Inferior parietal cortex (tissue), 1 donor: ENCODE measurements around the gene DLG5.
A peak's percentile ranks its signal among the peaks of the same experiment; 100 is the strongest.

ENCODE experiments used
- DNase-seq: peaks from one replicate; pipeline ENCODE4 v3.0.0-alpha.2; 2016; ENCODE audit errors: extremely low spot score

DLG5 gene

DNA sequence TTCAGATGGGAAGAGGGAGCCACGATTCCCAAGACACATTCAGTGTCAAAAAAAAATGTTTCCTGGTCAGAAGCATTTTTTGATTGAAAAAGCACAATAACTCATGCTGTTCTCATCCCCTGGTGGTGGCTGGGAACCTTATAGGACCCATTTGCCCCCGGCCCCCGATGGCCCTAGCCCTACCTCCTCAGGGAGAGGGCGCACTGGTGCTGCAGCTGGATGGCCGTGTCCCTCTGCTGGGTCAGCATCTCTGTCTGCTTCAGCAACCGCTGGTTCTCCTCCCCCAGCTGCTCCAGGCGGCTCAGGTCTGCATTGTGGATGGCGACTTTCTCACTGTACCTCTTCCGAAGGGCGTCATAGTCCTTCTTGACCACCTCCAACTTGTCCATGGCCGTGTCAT is 83.3 kb downstream of the DLG5 start:
- no peak for DNase-seq

DNA sequence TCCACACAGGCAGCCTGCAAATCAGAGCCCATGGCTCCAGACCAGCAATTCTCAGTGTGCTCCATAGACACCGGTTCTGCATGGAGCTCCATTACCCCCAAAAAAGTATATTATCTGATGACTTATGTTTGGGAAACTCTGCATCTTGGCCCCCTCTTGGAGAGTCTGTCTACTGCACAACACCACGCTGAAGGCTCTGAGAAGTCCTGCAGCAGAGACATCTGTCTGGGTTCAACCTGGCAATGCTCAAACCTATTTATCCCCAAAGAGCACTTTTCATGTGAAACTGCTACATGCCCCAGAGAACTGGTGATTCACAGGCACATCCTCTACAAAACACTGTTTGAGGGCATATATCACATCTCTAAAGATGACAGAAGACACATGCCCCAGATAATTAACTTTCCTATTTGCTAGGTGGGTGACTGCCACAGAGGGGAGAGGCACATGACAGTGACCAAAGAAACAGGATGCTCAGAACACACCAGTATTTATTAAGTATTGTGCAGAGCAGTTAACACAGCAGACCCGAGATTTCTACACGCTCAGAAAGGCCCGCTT is 83.8 kb downstream of the DLG5 start:
- no peak for DNase-seq

DNA sequence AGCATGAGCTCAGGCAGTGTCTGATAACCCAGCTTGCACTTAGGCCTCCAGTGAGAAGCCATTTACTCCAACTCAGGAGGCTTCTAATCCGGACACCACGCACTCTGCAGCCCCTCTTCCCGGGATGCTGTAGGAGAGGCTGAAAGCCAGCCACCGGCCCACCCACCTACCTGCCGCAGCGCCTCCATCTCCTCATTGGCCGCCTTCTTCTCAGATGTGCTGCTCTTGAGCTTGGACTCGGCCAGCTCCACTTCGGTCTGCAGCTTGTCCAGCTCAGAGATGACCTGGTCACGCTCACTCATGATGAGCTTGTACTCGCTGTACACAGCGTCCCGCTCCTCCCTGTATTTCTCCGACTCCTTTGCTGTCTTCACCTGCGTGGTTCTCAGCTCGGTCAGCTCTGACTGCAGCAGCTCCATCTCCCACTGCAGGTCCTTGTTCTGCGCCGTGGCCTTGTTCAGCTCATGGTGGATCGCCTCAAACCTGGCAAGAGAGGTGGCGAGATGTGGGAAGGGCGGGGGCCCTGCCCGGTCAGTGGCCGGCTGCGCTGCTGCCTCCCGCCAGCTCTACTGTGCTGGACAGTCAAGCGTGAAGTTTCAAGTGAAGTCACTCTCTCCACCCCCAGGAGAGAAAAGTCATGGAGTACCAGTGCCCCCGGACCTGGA is 84.7 kb downstream of the DLG5 start:
- no peak for DNase-seq

DNA sequence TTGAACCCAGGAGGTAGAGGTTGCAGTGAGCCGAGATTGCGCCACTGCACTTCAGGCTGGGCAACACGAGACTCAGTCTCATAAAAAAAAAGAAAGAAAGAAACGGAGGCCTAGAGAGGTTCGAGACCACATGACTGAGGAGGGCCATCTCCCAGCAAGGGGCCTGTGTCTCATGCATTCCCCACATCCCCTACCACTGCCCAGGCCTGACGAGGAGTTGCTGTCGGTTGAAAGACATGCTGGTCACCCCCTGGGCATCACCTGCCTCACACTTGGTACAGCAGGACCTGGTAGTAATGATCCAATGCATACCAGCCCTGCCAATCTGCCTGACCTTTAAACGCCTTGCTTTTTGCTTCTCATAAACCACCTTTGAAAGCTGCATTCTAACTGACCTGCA is 85.9 kb downstream of the DLG5 start:
- DNase-seq = no peak

- no peak for DNase-seq
These were observed 88.5 kb downstream of the DLG5 start for GRCh38 chr10:77837925-77838595.

DNA sequence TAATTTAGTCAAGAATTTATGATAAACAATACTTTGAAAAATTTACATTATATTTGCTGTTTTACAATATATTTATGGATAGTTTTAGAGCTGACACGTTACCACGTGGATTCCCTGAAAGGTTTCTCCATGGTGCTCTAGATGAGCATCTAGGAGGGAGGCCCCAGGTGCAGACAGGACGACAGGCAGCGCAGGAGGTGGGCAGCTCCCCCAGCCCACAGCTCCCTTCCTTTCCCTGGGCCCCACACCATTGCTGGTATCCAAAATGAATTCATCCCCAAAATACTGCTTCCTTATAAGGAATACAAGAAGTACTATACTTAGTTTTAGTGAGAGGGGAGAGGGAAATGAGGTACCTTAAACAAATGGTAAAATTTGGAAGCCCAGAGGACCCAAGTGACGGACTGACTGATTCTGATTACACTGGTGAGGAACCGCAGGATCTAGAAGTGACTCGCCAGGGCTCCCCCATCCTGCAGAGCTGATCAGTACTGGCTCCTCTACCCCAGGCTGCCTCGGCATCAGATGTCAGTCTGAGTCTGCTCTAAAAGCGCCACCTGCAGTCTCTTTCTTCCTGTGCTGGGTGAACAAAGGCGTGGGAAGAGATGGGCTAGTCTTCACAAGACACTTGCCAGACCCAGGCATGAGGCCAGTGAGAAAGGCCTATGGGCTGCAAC is 89.2 kb downstream of the DLG5 start:
- peak; percentile 24 for DNase-seq

- peak; percentile 71 for DNase-seq
These were observed 90.2 kb downstream of the DLG5 start for GRCh38 chr10:77836299-77836820.

GRCh38 chr10:77835669-77836086 is 90.9 kb downstream of the DLG5 start:
- DNase-seq = no peak

GRCh38 chr10:77834943-77835668 is 91.4 kb downstream of the DLG5 start:
- no peak for DNase-seq

DNA sequence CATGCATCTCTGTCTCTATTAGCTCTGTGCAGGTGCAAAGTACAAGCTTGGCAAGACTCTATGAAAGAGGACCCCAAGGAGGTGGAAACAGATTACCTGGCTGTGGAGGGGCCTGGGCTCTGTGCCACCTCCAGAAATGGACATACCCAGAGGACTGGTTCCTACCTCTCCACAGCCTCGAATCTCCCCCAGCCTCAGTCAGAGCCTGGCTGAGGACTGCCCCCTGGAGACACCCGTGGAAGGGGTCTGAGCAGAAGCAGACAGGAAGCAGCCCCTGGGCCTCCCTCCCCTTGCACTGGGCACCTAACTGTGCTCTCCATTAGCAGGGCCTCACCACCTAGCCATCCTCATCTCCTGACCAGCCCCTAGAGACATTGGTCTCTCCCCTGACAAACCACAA is 92.0 kb downstream of the DLG5 start:
- no peak for DNase-seq

GRCh38 chr10:77833792-77834191 is 92.8 kb downstream of the DLG5 start:
- no peak for DNase-seq

GRCh38 chr10:77833225-77833624 is 93.3 kb downstream of the DLG5 start:
- DNase-seq = no peak

DNA sequence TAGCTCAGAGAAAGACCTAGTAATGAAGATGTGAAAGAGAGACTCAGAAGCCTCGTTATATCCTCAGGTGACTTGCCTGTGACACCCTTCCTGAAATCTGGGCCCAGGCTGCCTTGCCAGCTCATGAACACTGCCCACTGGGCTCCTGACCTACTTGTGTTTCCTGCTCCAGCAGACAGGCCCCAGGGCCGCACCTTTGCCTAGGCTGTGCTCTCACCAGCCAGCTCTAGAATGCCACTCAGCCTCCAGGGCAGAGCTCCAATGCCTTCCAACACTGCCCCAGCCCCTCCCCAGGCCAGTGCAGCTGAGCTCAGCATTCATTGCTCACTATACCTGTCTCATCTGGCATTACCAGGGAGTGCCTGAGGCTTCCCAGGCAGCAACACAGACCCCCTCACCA is 94.3 kb downstream of the DLG5 start:
- DNase-seq = no peak

- no peak for DNase-seq
These were observed 97.2 kb downstream of the DLG5 start for GRCh38 chr10:77829356-77829755.

DNA sequence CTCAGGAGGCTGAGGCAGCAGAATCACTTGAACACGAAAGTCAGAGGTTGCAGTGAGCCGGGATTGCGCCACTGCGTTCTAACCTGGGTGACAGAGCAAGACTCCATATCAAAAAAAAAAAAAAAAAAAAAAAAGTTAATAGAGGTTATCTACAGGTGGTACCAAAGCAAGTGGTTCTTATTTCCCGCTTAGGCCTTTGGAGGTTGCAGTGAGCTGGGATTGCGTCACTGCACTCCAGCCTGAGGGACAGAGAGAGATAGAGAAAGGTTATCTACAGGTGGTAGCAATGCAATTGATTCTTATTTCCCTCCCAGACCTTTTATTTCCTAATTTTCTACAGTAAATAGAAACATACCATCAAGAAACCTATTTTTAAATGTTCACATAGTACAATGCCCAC is 98.2 kb downstream of the DLG5 start:
- no peak for DNase-seq

- DNase-seq = no peak
These were observed 99.2 kb downstream of the DLG5 start for GRCh38 chr10:77827366-77827765.

DNA sequence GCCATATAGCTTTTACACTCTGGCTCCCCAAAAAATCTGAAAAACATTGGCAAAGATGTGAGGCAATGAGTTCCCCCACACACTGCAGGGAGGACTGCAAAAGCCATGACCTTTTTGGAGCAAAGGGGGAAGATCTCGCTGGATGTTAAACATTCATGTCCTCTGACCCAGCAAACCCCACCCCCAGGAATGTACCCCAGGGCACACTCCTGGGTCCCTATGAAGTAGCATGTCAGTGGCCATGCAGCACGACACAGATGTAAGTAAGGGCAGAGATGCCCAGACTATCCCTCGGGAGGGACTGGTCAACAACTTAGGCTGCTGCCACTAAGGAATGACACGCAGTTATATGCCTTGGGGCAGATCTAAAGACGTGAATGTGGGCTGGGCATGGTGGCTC is 100.6 kb downstream of the DLG5 start:
- DNase-seq = no peak

GRCh38 chr10:77824908-77825307 is 101.6 kb downstream of the DLG5 start:
- DNase-seq = no peak

GRCh38 chr10:77823811-77824542 is 102.6 kb downstream of the DLG5 start:
- DNase-seq = no peak

- no peak for DNase-seq
These were observed 105.0 kb downstream of the DLG5 start for GRCh38 chr10:77821551-77821950.

- DNase-seq = no peak
These were observed 105.5 kb downstream of the DLG5 start for GRCh38 chr10:77821036-77821435.
